GM12801 (cell line): ENCODE results near the gene MAGI1.

Source experiments
- CTCF ChIP-seq: IDR thresholded peaks from one replicate; pipeline ENCODE4 v1.5.1; 2011; ENCODE audit warnings: control low read depth; ENCODE audit not compliant: insufficient read length; ENCODE audit errors: extremely low read depth

The MAGI1 gene

GRCh38 chr3:65752636-65753035, 286.1 kb downstream of the MAGI1 start:
- no peak for TF ChIP-seq CTCF

- no peak for TF ChIP-seq CTCF
Observed at GRCh38 chr3:65751123-65751700, 287.5 kb downstream of the MAGI1 start.

- TF ChIP-seq CTCF: no peak
Observed at GRCh38 chr3:65749066-65749465, 289.7 kb downstream of the MAGI1 start.

- TF ChIP-seq CTCF: no peak
Observed at GRCh38 chr3:65748326-65748725, 290.4 kb downstream of the MAGI1 start.

- TF ChIP-seq CTCF: no peak
Observed at GRCh38 chr3:65746848-65747247, 291.9 kb downstream of the MAGI1 start.

- TF ChIP-seq CTCF: no peak
Observed at GRCh38 chr3:65745306-65745705, 293.4 kb downstream of the MAGI1 start.

GRCh38 chr3:65742914-65743313, 295.8 kb downstream of the MAGI1 start:
- TF ChIP-seq CTCF: no peak
